Loucy (cell line): ENCODE measurements around the gene STRN3.

Experiments
- H2AFZ ChIP-seq: fragments of 200-600 bp; sonication (generic); 2 replicates; pipeline ENCODE4 v1.6.0; 2016; ENCODE audit warnings: antibody characterized with exemption, mild to moderate bottlenecking, low read length, moderate library complexity
- H3F3A ChIP-seq: fragments of 200-600 bp; 2 replicates; pipeline ENCODE4 v1.6.0; 2016; ENCODE audit warnings: antibody characterized with exemption, low read depth, mild to moderate bottlenecking
- H3K27me3 ChIP-seq: fragments of 200-600 bp; sonication (generic); 2 replicates; pipeline ENCODE4 v1.6.1; 2014; ENCODE audit warnings: low read length, mild to moderate bottlenecking; ENCODE audit not compliant: insufficient read depth, poor library complexity, severe bottlenecking
- H3K36me3 ChIP-seq: fragments of 200-600 bp; sonication (generic); 2 replicates; pipeline ENCODE4 v1.6.1; 2016; ENCODE audit warnings: low read length; ENCODE audit not compliant: insufficient read depth
- H3K4me1 ChIP-seq: fragments of 200-600 bp; sonication (generic); 2 replicates; pipeline ENCODE4 v1.5.1; 2014; ENCODE audit warnings: low read length, mild to moderate bottlenecking; ENCODE audit not compliant: insufficient read depth, poor library complexity, severe bottlenecking
- H3K4me2 ChIP-seq: fragments of 200-600 bp; sonication (generic); 2 replicates; pipeline ENCODE4 v1.6.0; 2014; ENCODE audit warnings: antibody characterized with exemption, low read length, low read depth, mild to moderate bottlenecking; ENCODE audit not compliant: poor library complexity, severe bottlenecking
- H3K4me3 ChIP-seq: fragments of 200-600 bp; sonication (generic); 2 replicates; pipeline ENCODE4 v1.5.1; 2014; ENCODE audit warnings: low read length, mild to moderate bottlenecking, mixed read lengths; ENCODE audit not compliant: poor library complexity, severe bottlenecking
- H3K79me2 ChIP-seq: fragments of 200-600 bp; sonication (generic); 2 replicates; pipeline ENCODE4 v1.6.1; 2014; ENCODE audit warnings: low read length; ENCODE audit not compliant: insufficient read depth
- H3K9ac ChIP-seq: fragments of 200-600 bp; sonication (generic); 2 replicates; pipeline ENCODE4 v1.6.0; 2014; ENCODE audit warnings: mild to moderate bottlenecking, low read depth, low read length, moderate library complexity; ENCODE audit not compliant: poor library complexity, severe bottlenecking
- H3K9me2 ChIP-seq: fragments of 200-600 bp; sonication (generic); replicated peaks from 2 replicates; pipeline ENCODE4 v1.6.1; 2016; ENCODE audit warnings: low read depth, low read length, mixed read lengths
- H3K9me3 ChIP-seq: fragments of 200-600 bp; sonication (generic); 2 replicates; pipeline ENCODE4 v1.6.1; 2014; ENCODE audit warnings: mild to moderate bottlenecking, antibody characterized with exemption, low read length, low read depth; ENCODE audit not compliant: insufficient read depth
- H4K20me1 ChIP-seq: fragments of 200-600 bp; sonication (generic); 2 replicates; pipeline ENCODE4 v1.6.0; 2014; ENCODE audit warnings: antibody characterized with exemption, low read length, mild to moderate bottlenecking; ENCODE audit not compliant: insufficient read depth, poor library complexity, severe bottlenecking
- CTCF ChIP-seq: fragments of 200-600 bp; sonication (generic); conservative IDR thresholded peaks from 2 replicates; pipeline ENCODE4 v1.5.1; 2014; ENCODE audit warnings: mild to moderate bottlenecking, antibody characterized with exemption, low read length
- EZH2phosphoT487 ChIP-seq: fragments of 200-600 bp; IDR thresholded peaks from 2 replicates; pipeline ENCODE4 v1.6.1; 2018; ENCODE audit warnings: antibody characterized with exemption, mild to moderate bottlenecking, moderate library complexity, borderline replicate concordance

The STRN3 gene

GRCh38 chr14:31000629-31001338 lies 25.4 kb downstream of the STRN3 start:
- Histone ChIP-seq H3K4me2 (no peak overlapping the region), H3K9me3 (peaks cover 21% of the 10 kb centered on the region; the same call in 1 of the 2 replicates), H3K9me2 (no peaks in the 10 kb centered on the region), H3K27me3 (no peaks in the 10 kb centered on the region), H3K36me3 (peaks cover 37% of the 10 kb centered on the region), H3K4me1 (no peaks in the 10 kb centered on the region), H3K79me2 (peaks cover 87% of the 10 kb centered on the region), H3K9ac (no peak overlapping the region), H3K4me3 (no peak overlapping the region), H4K20me1 (peaks cover 35% of the 10 kb centered on the region), H2AFZ (no peak overlapping the region), H3F3A (no peaks in the 10 kb centered on the region)
- TF ChIP-seq CTCF (no peak), EZH2phosphoT487 (no peak)

GRCh38 chr14:30999038-30999773 lies 27.0 kb downstream of the STRN3 start:
- no peak for TF ChIP-seq CTCF
- no peak for TF ChIP-seq EZH2phosphoT487
- peaks cover 47% of the 10 kb centered on the region for H4K20me1 ChIP-seq
- H3K79me2 ChIP-seq, result peaks cover 89% of the 10 kb centered on the region
- H3K9me3 ChIP-seq, result peaks cover 21% of the 10 kb centered on the region; the same call in 1 of the 2 replicates
- H3K9me2 ChIP-seq, result no peaks in the 10 kb centered on the region
- H2AFZ ChIP-seq, result no peak overlapping the region
- H3K4me3 ChIP-seq, result no peak overlapping the region
- H3K4me2 ChIP-seq, result no peak overlapping the region
- peaks cover 32% of the 10 kb centered on the region for H3K36me3 ChIP-seq
- H3F3A ChIP-seq, result no peaks in the 10 kb centered on the region
- H3K27me3 ChIP-seq, result no peaks in the 10 kb centered on the region
- H3K9ac ChIP-seq, result no peak overlapping the region
- H3K4me1 ChIP-seq, result no peaks in the 10 kb centered on the region

- Histone ChIP-seq H3K9me2 (no peaks in the 10 kb centered on the region), H3K4me3 (no peak overlapping the region), H3K9ac (no peak overlapping the region), H3K4me1 (no peaks in the 10 kb centered on the region), H4K20me1 (peaks cover 42% of the 10 kb centered on the region), H2AFZ (no peak overlapping the region), H3F3A (no peaks in the 10 kb centered on the region), H3K4me2 (no peak overlapping the region), H3K27me3 (no peaks in the 10 kb centered on the region), H3K36me3 (peaks cover 32% of the 10 kb centered on the region), H3K9me3 (peaks cover 21% of the 10 kb centered on the region; the same call in 1 of the 2 replicates), H3K79me2 (peaks cover 93% of the 10 kb centered on the region)
- TF ChIP-seq CTCF (no peak), EZH2phosphoT487 (no peak)
Measured at GRCh38 chr14:30998100-30998706, 28.0 kb downstream of the STRN3 start.
